ENCODE results near the gene MRPL38. TPM values are rescaled to one million over a fixed set of nuclear protein-coding genes. Genes with fewer than 3 reads are reported as not detected.

Gene MRPL38
- total RNA-seq, 2 experiments from 2014 or later = 117 to 126 TPM

- H3K27me3 Mint-ChIP-seq = no peaks in the 10 kb centered on the region
- ATAC-seq (no peak), DNase-seq (no peak)
- intact Hi-C loops (cut with micrococcal nuclease) = no loop called here
- POLR2A ChIA-PET = interaction anchor here (1.7 kb wide), 1 partner anchor 13 kb away, joined by 4 read pairs; no protein-coding TSS in a partner anchor
- H3K36me3 Mint-ChIP-seq (ENCODE audit: low read depth) = peaks cover 5% of the 10 kb centered on the region
- no peaks in the 10 kb centered on the region for H3K9me3 Mint-ChIP-seq
- no peak overlapping the region for H3K4me3 Mint-ChIP-seq
- no peak for TF ChIP-seq CTCF (IDR thresholded peaks at IDR 0.05)
- H3K4me1 Mint-ChIP-seq (ENCODE audit: low read depth) = no peaks in the 10 kb centered on the region
- CTCF ChIA-PET = interaction anchor here (1.4 kb wide), 1 partner anchor 451 kb away, joined by 3 read pairs; no protein-coding TSS in a partner anchor
- H3K27ac Mint-ChIP-seq = no peak overlapping the region
These were observed 29.1 kb upstream of the MRPL38 start for GRCh38 chr17:75933808-75934207.

- POLR2A ChIA-PET = interaction anchor here (1.7 kb wide), 1 partner anchor 12 kb away, joined by 4 read pairs; no protein-coding TSS in a partner anchor
- Mint-ChIP-seq H3K27me3 (no peaks in the 10 kb centered on the region), H3K27ac (no peak overlapping the region), H3K9me3 (no peaks in the 10 kb centered on the region), H3K4me1 (ENCODE audit: low read depth) (no peaks in the 10 kb centered on the region), H3K4me3 (no peak overlapping the region), H3K36me3 (ENCODE audit: low read depth) (peaks cover 5% of the 10 kb centered on the region)
- DNase-seq (no peak), ATAC-seq (no peak)
- TF ChIP-seq CTCF (IDR thresholded peaks at IDR 0.05) = no peak
- CTCF ChIA-PET = interaction anchor here (1.3 to 1.4 kb wide), 2 partner anchors 28 to 452 kb away, joined by 3 to 5 read pairs; partner anchors contain the start of gene MRPL38
- intact Hi-C loops (cut with micrococcal nuclease) = no loop called here
These were observed 28.2 kb upstream of the MRPL38 start for GRCh38 chr17:75932852-75933251.

- TF ChIP-seq CTCF (IDR thresholded peaks at IDR 0.05) = no peak
- CTCF ChIA-PET = no interaction called here
- no peaks in the 10 kb centered on the region for H3K27me3 Mint-ChIP-seq
- no peaks in the 10 kb centered on the region for H3K9me3 Mint-ChIP-seq
- POLR2A ChIA-PET = no interaction called here
- no peak overlapping the region for H3K27ac Mint-ChIP-seq
- no peaks in the 10 kb centered on the region for H3K4me1 Mint-ChIP-seq (ENCODE audit: low read depth)
- H3K4me3 Mint-ChIP-seq = no peak overlapping the region
- intact Hi-C loops (cut with micrococcal nuclease) = no loop called here
- H3K36me3 Mint-ChIP-seq (ENCODE audit: low read depth) = peaks cover 5% of the 10 kb centered on the region
- no peak for DNase-seq
- ATAC-seq = no peak
These were observed 26.4 kb upstream of the MRPL38 start for GRCh38 chr17:75931062-75931461.

GRCh38 chr17:75927286-75927922, 22.7 kb upstream of the MRPL38 start:
- Mint-ChIP-seq H3K36me3 (ENCODE audit: low read depth) (no peaks in the 10 kb centered on the region), H3K4me3 (no peak overlapping the region), H3K27me3 (no peaks in the 10 kb centered on the region), H3K4me1 (ENCODE audit: low read depth) (no peaks in the 10 kb centered on the region), H3K9me3 (no peaks in the 10 kb centered on the region), H3K27ac (no peak overlapping the region)
- POLR2A ChIA-PET = no interaction called here
- DNase-seq = peak; percentile 28
- CTCF ChIA-PET = interaction anchor here (0.7 to 1.9 kb wide), 17 partner anchors 9 to 176 kb away, joined by 3 to 12 read pairs (median 4); partner anchors contain the start of genes EXOC7, FBF1 and MRPL38
- peak; percentile 51 for ATAC-seq
- intact Hi-C loops (cut with micrococcal nuclease) = no loop called here
- TF ChIP-seq CTCF (IDR thresholded peaks at IDR 0.05) = no peak

- no peaks in the 10 kb centered on the region for H3K36me3 Mint-ChIP-seq (ENCODE audit: low read depth)
- DNase-seq = no peak
- H3K9me3 Mint-ChIP-seq = no peaks in the 10 kb centered on the region
- TF ChIP-seq CTCF (IDR thresholded peaks at IDR 0.05) = no peak
- H3K27me3 Mint-ChIP-seq = no peaks in the 10 kb centered on the region
- ChIA-PET POLR2A (no interaction called here), CTCF (interaction anchor here (0.8 to 1.9 kb wide), 9 partner anchors 17 to 90 kb away, joined by 3 to 12 read pairs (median 4); partner anchors contain the start of gene MRPL38)
- ATAC-seq = no peak
- intact Hi-C loops (cut with micrococcal nuclease) = no loop called here
- no peak overlapping the region for H3K4me3 Mint-ChIP-seq
- no peaks in the 10 kb centered on the region for H3K4me1 Mint-ChIP-seq (ENCODE audit: low read depth)
- no peak overlapping the region for H3K27ac Mint-ChIP-seq
These were observed 21.8 kb upstream of the MRPL38 start for GRCh38 chr17:75926456-75926855.

Data from activated CD8-positive, alpha-beta T cell treated with anti-CD3 and anti-CD28 coated beads for 36 hours (primary cell).